HepG2 (cell line): ENCODE measurements around the gene WDR6. TPM values are rescaled to one million over a fixed set of nuclear protein-coding genes. Genes with fewer than 3 reads are reported as not detected.

Source experiments
- ARNT ChIP-seq: fragments of 450-650 bp; IDR thresholded peaks from 2 replicates; pipeline ENCODE4 v1.6.1; 2017
- BATF2 ChIP-seq: sonication (generic); formaldehyde crosslinking; IDR thresholded peaks from 2 replicates; pipeline ENCODE4 v1.8.0; 2022; ENCODE audit warnings: mild to moderate bottlenecking, missing genetic modification reagents, moderate library complexity
- GATA4 ChIP-seq: sonication (generic); IDR thresholded peaks from 2 replicates; pipeline ENCODE4 v1.6.1; 2016; ENCODE audit warnings: antibody characterized with exemption, low read depth, borderline replicate concordance
- HES4 ChIP-seq: sonication (generic); formaldehyde crosslinking; IDR thresholded peaks from 2 replicates; pipeline ENCODE4 v1.9.0; 2021; ENCODE audit warnings: mild to moderate bottlenecking, missing genetic modification reagents, borderline replicate concordance
- KLF12 ChIP-seq: sonication (generic); formaldehyde crosslinking; IDR thresholded peaks from 2 replicates; pipeline ENCODE4 v1.4.0; 2020; ENCODE audit warnings: missing genetic modification reagents, borderline replicate concordance
- MAFF ChIP-seq: IDR thresholded peaks from 2 replicates; pipeline ENCODE4 v1.6.1; 2011; ENCODE audit warnings: low read depth, low read length, improper control_type of control experiment
- NPAS2 ChIP-seq: sonication (generic); formaldehyde crosslinking; IDR thresholded peaks from 2 replicates; pipeline ENCODE4 v1.8.0; 2022; ENCODE audit warnings: mild to moderate bottlenecking, missing genetic modification reagents, borderline replicate concordance
- PCBP2 ChIP-seq: fragments of 200-400 bp; formaldehyde crosslinking; optimal IDR thresholded peaks from 2 replicates; pipeline ENCODE3; 2018; ENCODE audit warnings: low read length, low read depth; ENCODE audit not compliant: poor library complexity, severe bottlenecking
- PHF21A ChIP-seq: sonication (generic); formaldehyde crosslinking; IDR thresholded peaks from 2 replicates; pipeline ENCODE4 v1.5.0; 2020; ENCODE audit warnings: mild to moderate bottlenecking, missing genetic modification reagents
- SAFB2 ChIP-seq: sonication (generic); formaldehyde crosslinking; IDR thresholded peaks from 2 replicates; pipeline ENCODE4 v1.5.1; 2020; ENCODE audit warnings: missing genetic modification reagents, low read depth, mild to moderate bottlenecking, borderline replicate concordance
- SNAPC2 ChIP-seq: sonication (generic); formaldehyde crosslinking; IDR thresholded peaks from 2 replicates; pipeline ENCODE4 v1.8.1; 2022; ENCODE audit warnings: mild to moderate bottlenecking, missing genetic modification reagents
- TEAD3 ChIP-seq: optimal IDR thresholded peaks from 2 replicates; pipeline ENCODE3; 2016; ENCODE audit warnings: borderline replicate concordance
- TOPORS ChIP-seq: sonication (generic); formaldehyde crosslinking; IDR thresholded peaks from 2 replicates; pipeline ENCODE4 v1.8.0; 2023; ENCODE audit warnings: mild to moderate bottlenecking, missing genetic modification reagents
- USF2 ChIP-seq, 2 experiments: sonication (generic) in 1 of 2; formaldehyde crosslinking in 1 of 2; IDR thresholded peaks; 2 replicates each; pipeline versions ENCODE4 v1.5.1 to v1.6.1; 2011 to 2020; ENCODE audit warnings: borderline replicate concordance in 1 of 2, low read depth in 1 of 2, low read length in 1 of 2, mild to moderate bottlenecking in 1 of 2, missing genetic modification reagents in 1 of 2, moderate library complexity in 1 of 2
- ZNF17 ChIP-seq: sonication (generic); formaldehyde crosslinking; IDR thresholded peaks from 2 replicates; pipeline ENCODE4 v1.5.0; 2020; ENCODE audit warnings: mild to moderate bottlenecking, missing genetic modification reagents
- ZNF253 ChIP-seq: sonication (generic); formaldehyde crosslinking; IDR thresholded peaks from 2 replicates; pipeline ENCODE4 v1.8.0; 2022; ENCODE audit warnings: mild to moderate bottlenecking, missing genetic modification reagents, borderline replicate concordance
- ZNF317 ChIP-seq: sonication (generic); formaldehyde crosslinking; IDR thresholded peaks from 2 replicates; pipeline ENCODE4 v1.5.0; 2020; ENCODE audit warnings: mild to moderate bottlenecking, missing genetic modification reagents
- ZNF468 ChIP-seq: sonication (generic); formaldehyde crosslinking; IDR thresholded peaks from 2 replicates; pipeline ENCODE4 v1.8.0; 2022; ENCODE audit warnings: mild to moderate bottlenecking, moderate library complexity, missing genetic modification reagents
- ZNF619 ChIP-seq: sonication (generic); formaldehyde crosslinking; IDR thresholded peaks from 2 replicates; pipeline ENCODE4 v1.4.0; 2020; ENCODE audit warnings: mild to moderate bottlenecking, missing genetic modification reagents
- ZNF639 ChIP-seq: conservative IDR thresholded peaks from 2 replicates; pipeline ENCODE4 v1.6.1; 2018; ENCODE audit warnings: missing genetic modification reagents
- ZNF652 ChIP-seq: IDR thresholded peaks from 2 replicates; pipeline ENCODE4 v1.6.1; 2016; ENCODE audit warnings: low read depth, borderline replicate concordance
- ZNF713 ChIP-seq: sonication (generic); formaldehyde crosslinking; IDR thresholded peaks from 2 replicates; pipeline ENCODE4 v1.4.0; 2020; ENCODE audit warnings: mild to moderate bottlenecking, missing genetic modification reagents
- ZNF75D ChIP-seq: sonication (generic); formaldehyde crosslinking; IDR thresholded peaks from 2 replicates; pipeline ENCODE4 v1.8.1; 2023; ENCODE audit warnings: missing genetic modification reagents, mild to moderate bottlenecking, borderline replicate concordance
- ZNF776 ChIP-seq: sonication (generic); formaldehyde crosslinking; IDR thresholded peaks from 2 replicates; pipeline ENCODE4 v1.4.0; 2020; ENCODE audit warnings: mild to moderate bottlenecking, missing genetic modification reagents
- polyA plus RNA-seq, 8 experiments: library from polyadenylated mRNA; depleted of rRNA in 3 of 8; stranded (reverse) in 7 of 8; unstranded in 1 of 8; fragments of >200 nt; fragmentation: Illumina TruSeq in 4 of 8; extraction: Trizol in 4 of 8; gene quantifications; 2 replicates each; pipeline versions ENCODE4 v1.2.1 to v1.2.3, GENCODE V29; 2011 to 2016; ENCODE audit warnings: low read depth in 4 of 8, missing spikeins in 1 of 8, mixed read lengths in 1 of 8; ENCODE audit not compliant: insufficient read depth in 1 of 8
- total RNA-seq, 5 experiments: library from RNA; depleted of rRNA; stranded (reverse); fragments of >200 nt; fragmentation: Illumina TruSeq; extraction: Trizol; gene quantifications; 2 replicates each; pipeline ENCODE4 v1.2.3, GENCODE V29; 2016; ENCODE audit warnings: low read depth in 1 of 5

Gene WDR6
- total and polyA plus RNA-seq, 2 of the 13 experiments (the other 11 are each of a cell fraction or from before 2014, with no cell fraction given): 73.4 to 139 TPM

- TF ChIP-seq MAFF: no peak
- TF ChIP-seq ZNF253 (CRISPR knock-in tag): peak; percentile 62; the same call in 1 of the 2 replicates
- no peak; the same call in 1 of the 2 replicates for TF ChIP-seq ZNF468 (CRISPR knock-in tag)
- no peak for TF ChIP-seq TEAD3 (CRISPR knock-in tag)
- peak; percentile 45; the same call in 1 of the 2 replicates for TF ChIP-seq PHF21A (CRISPR knock-in tag)
- no peak for TF ChIP-seq SNAPC2 (CRISPR knock-in tag)
- TF ChIP-seq ZNF713: 0 out of 2 replicates have a peak, but pooled peaks have one; percentile 43
- TF ChIP-seq GATA4: no peak
- no peak for TF ChIP-seq ZNF652 (CRISPR knock-in tag)
- TF ChIP-seq HES4 (CRISPR knock-in tag): no peak
- no peak for TF ChIP-seq ZNF75D (CRISPR knock-in tag)
- no peak; the same call in 1 of the 2 replicates for TF ChIP-seq ZNF776 (CRISPR knock-in tag)
- TF ChIP-seq SAFB2: peak; percentile 100
- TF ChIP-seq ZNF639: no peak; the same call in 1 of the 2 replicates
- 0 out of 2 replicates have a peak, but pooled peaks have one; percentile 35 for TF ChIP-seq ZNF619 (CRISPR knock-in tag)
- TF ChIP-seq TOPORS: peak; percentile 93
- TF ChIP-seq ARNT: no peak
- TF ChIP-seq BATF2 (CRISPR knock-in tag): no peak
- no peak for TF ChIP-seq ZNF17 (CRISPR knock-in tag)
- TF ChIP-seq ZNF317 (CRISPR knock-in tag): no peak
- TF ChIP-seq NPAS2 (CRISPR knock-in tag): no peak
- no peak for TF ChIP-seq PCBP2
- peak; percentile 30; the same call in 1 of the 2 replicates for TF ChIP-seq KLF12 (CRISPR knock-in tag)
- no peak for TF ChIP-seq USF2 (IDR thresholded peaks at IDR 0.05; ENCODE audit: low read depth, low read length)
- TF ChIP-seq USF2 (CRISPR knock-in tag; IDR thresholded peaks at IDR 0.05; ENCODE audit: borderline replicate concordance): no peak
These were observed 10.9 kb downstream of the WDR6 start, which contains the start of gene DALRD3 (continued) for GRCh38 chr3:49017971-49018706.
